ENCODE data around the gene ANKRD17.

ANKRD17 gene

DNA sequence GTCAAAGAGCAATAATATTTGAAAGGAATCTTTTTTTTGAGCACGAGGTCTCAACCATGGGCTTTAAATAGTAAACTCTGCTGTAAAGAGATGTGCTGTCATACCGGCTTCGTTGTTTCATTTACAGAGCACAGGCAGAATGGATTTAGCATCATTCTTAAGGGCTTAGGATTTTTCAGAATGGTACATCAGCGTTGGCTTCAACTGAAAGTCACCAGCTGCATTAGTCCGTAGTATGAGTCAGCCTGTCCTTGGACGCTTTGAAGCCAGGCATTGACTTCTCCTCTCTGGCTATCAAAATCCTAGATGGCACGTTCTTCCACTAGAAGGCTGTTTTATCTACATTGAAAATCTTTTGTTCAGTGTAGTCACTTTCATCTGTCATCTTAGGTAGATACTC is 212.7 kb downstream of the ANKRD17 start:
- DNase-seq (ENCODE audit: low spot score), result no peak

GRCh38 chr4:73037057-73037456 is 221.5 kb downstream of the ANKRD17 start:
- DNase-seq (ENCODE audit: low spot score), result no peak

DNA sequence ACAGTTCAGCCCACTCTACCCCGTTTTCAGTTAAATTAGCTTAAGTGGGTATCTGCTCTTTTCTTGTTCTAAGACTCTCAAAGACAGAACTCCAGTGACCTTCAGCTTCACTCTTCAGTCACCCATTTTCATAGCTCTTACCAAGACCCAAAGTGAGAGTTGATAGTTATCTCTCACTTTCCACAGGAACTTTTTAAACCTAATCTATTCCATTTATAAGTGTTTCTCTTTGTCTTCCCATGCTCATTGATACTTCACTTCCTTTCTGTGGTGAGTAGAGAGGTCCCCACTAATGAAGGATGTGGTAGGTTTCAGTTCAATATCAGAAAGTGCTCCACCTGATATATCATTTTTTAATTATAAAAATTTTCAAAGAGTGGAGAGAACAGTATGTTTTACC is 222.5 kb downstream of the ANKRD17 start:
- no peak for DNase-seq (ENCODE audit: low spot score)

DNA sequence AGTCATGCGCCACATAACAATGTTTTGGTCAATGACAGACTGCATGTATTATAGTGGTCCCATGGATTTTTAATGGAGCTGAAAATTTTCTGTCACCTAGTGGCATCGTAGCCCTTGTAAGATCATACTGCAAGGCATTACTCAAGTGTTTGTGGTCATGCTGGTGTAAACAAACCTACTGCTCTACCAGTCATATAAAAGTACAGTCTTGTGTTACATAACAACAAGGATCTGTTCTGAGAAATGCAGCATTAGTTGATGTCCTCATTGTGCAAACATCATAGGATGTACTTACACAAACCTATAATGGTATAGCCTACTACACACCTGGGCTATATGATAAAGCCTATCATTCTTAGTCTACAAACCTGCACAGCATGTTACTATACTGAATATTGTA is 223.7 kb downstream of the ANKRD17 start:
- no peak for DNase-seq (ENCODE audit: low spot score)

DNA sequence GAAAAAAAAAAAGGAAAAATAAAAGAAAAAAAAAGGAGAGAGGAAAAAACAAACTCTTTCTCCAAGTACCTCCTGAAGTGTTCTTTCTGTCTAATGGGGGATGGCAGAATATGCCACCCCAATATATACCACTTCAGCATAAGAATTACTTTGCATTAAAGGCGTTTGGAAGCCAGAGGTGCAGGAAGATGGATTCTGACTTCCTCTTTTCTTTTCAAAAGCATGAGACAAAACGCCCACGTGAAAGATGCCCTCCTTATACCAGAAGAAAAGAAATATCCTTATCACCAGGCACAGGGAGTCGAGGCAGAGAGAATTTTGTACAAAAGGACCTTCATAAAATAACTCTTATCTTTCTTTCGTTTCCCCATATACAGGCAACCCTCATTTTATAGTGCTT is 230.0 kb downstream of the ANKRD17 start:
- no peak for DNase-seq (ENCODE audit: low spot score)
